B cell (primary cell): ENCODE measurements around the gene ABCA1. TPM values are rescaled to one million over a fixed set of nuclear protein-coding genes. Genes with fewer than 3 reads are reported as not detected.
"Not testable (repeated sequence)": the region's sequence is repeated elsewhere in the genome, so short reads cannot be mapped to it uniquely, and the experiment has no call there.

Experiments used
- ATAC-seq: fragments of 200-7000 bp; cut with Tn5 transposase; one replicate; pipeline ENCODE4 v1.10.0; 2021; ENCODE audit warnings: low read depth, mild to moderate bottlenecking, moderate number of reproducible peaks, moderate library complexity
- CTCF ChIA-PET: fragments of 350-600 bp; sonication (Branson Sonifier 250); formaldehyde crosslinking; loops from one replicate; lab custom pipeline; 2021; ENCODE audit warnings: antibody characterized with exemption, inconsistent platforms; lab: Charles Lee
- POLR2A ChIA-PET: fragments of 350-600 bp; sonication (Branson Sonifier 250); formaldehyde crosslinking; loops from one replicate; lab custom pipeline; 2021; ENCODE audit warnings: antibody characterized with exemption; lab: Charles Lee
- DNase-seq: peaks from one replicate; pipeline ENCODE4 v3.0.0; 2013
- H2AFZ ChIP-seq: 2 replicates; pipeline ENCODE4 v1.6.1; 2012; ENCODE audit warnings: mild to moderate bottlenecking, low read depth, low read length; ENCODE audit not compliant: insufficient read depth, poor library complexity, severe bottlenecking
- H3K27ac ChIP-seq, 2 donors: 1 replicate in 1 of 2; 2 replicates in 1 of 2; pipeline ENCODE4 v1.5.1; 2012 to 2013; ENCODE audit warnings: low read length in 2 of 2, mild to moderate bottlenecking in 2 of 2, moderate library complexity in 1 of 2
- H3K27me3 ChIP-seq, 4 experiments: fragments of 200-600 bp in 1 of 4; sonication (generic) in 1 of 4; replicated peaks in 1 of 4; 1 replicate in 2 of 4; 2 replicates in 2 of 4; pipeline versions ENCODE4 v1.6.1 to v1.7.0; 2013 to 2016; ENCODE audit warnings: low read length in 3 of 4, mild to moderate bottlenecking in 2 of 4, mixed read lengths in 1 of 4, moderate library complexity in 1 of 4; ENCODE audit not compliant: insufficient read depth in 4 of 4, control insufficient read depth in 3 of 4; ENCODE audit errors: control extremely low read depth in 1 of 4
- H3K36me3 ChIP-seq, 2 experiments: replicated peaks in 1 of 2; 1 replicate in 1 of 2; 2 replicates in 1 of 2; pipeline versions ENCODE4 v1.6.1 to v1.7.1; 2013; ENCODE audit warnings: low read length in 1 of 2; ENCODE audit not compliant: insufficient read depth in 2 of 2, control insufficient read depth in 1 of 2; ENCODE audit errors: control extremely low read depth in 1 of 2, extremely low read depth in 1 of 2
- H3K4me1 ChIP-seq, 2 donors: fragments of 200-600 bp in 1 of 2; sonication (generic) in 1 of 2; 1 replicate in 1 of 2; 2 replicates in 1 of 2; pipeline versions ENCODE4 v1.5.1 to v1.6.1; 2013 to 2017; ENCODE audit warnings: low read length in 2 of 2; ENCODE audit not compliant: control insufficient read depth in 2 of 2, insufficient read depth in 2 of 2
- H3K4me2 ChIP-seq: replicated peaks from 2 replicates; pipeline ENCODE3; 2012; ENCODE audit warnings: mild to moderate bottlenecking, low read depth, low read length; ENCODE audit not compliant: poor library complexity, severe bottlenecking
- H3K4me3 ChIP-seq, 5 experiments: fragments of 200-600 bp in 1 of 5; sonication (generic) in 1 of 5; 1 replicate in 3 of 5; 2 replicates in 2 of 5; pipeline versions ENCODE4 v1.5.1 to v1.7.0; 2011 to 2016; ENCODE audit warnings: low read length in 4 of 5, mild to moderate bottlenecking in 4 of 5, low read depth in 2 of 5, control low read depth in 1 of 5, moderate library complexity in 1 of 5; ENCODE audit not compliant: insufficient read depth in 1 of 5; ENCODE audit errors: control extremely low read depth in 1 of 5, extremely low read depth in 1 of 5
- H3K79me2 ChIP-seq: fragments of 200-600 bp; sonication (generic); one replicate; pipeline ENCODE4 v1.6.0; 2016; ENCODE audit warnings: low read length; ENCODE audit not compliant: control insufficient read depth, insufficient read depth
- H3K9ac ChIP-seq: fragments of 200-600 bp; sonication (generic); 2 replicates; pipeline ENCODE4 v1.6.1; 2017; ENCODE audit warnings: mild to moderate bottlenecking, low read length, moderate library complexity
- H3K9me3 ChIP-seq, 3 donors: one replicate each; pipeline versions ENCODE4 v1.6.1 to v1.7.1; 2013; ENCODE audit warnings: low read length in 2 of 3; ENCODE audit not compliant: control insufficient read depth in 2 of 3, insufficient read depth in 1 of 3; ENCODE audit errors: control extremely low read depth in 1 of 3
- H4K20me1 ChIP-seq: 2 replicates; pipeline ENCODE4 v1.6.0; 2012; ENCODE audit warnings: mild to moderate bottlenecking, low read length; ENCODE audit not compliant: insufficient read depth, control insufficient read depth, poor library complexity, severe bottlenecking
- H3K27ac Mint-ChIP-seq: one replicate; pipeline ENCODE4 v1.8.0; 2021; ENCODE audit warnings: mixed read lengths
- H3K27me3 Mint-ChIP-seq: one replicate; pipeline ENCODE4 v1.8.0; 2021; ENCODE audit warnings: mixed read lengths
- H3K4me1 Mint-ChIP-seq: one replicate; pipeline ENCODE4 v1.8.0; 2021; ENCODE audit warnings: mixed read lengths
- H3K4me3 Mint-ChIP-seq: one replicate; pipeline ENCODE4 v1.8.0; 2021; ENCODE audit warnings: mixed read lengths
- H3K9me3 Mint-ChIP-seq: one replicate; pipeline ENCODE4 v1.8.0; 2022; ENCODE audit warnings: mixed read lengths; ENCODE audit not compliant: insufficient read depth
- EZH2 ChIP-seq: IDR thresholded peaks from 2 replicates; pipeline ENCODE4 v1.6.1; 2012; ENCODE audit warnings: borderline replicate concordance, low read depth, mild to moderate bottlenecking, moderate library complexity, low read length; ENCODE audit not compliant: insufficient read depth, poor library complexity, severe bottlenecking
- WGBS: methylation state at CpG from one replicate; pipeline ENCODE4 v1.1.5; 2013; ENCODE audit warnings: missing lambda C conversion rate; ENCODE audit not compliant: insufficient coverage; 5-methylcytosine and 5-hydroxymethylcytosine counted together
- intact Hi-C: fragments of 100-400 bp; cut with micrococcal nuclease; formaldehyde crosslinking; loops from one replicate; pipeline ENCODE4 v1.10.0; 2022
- polyA plus RNA-seq: library from polyadenylated mRNA; depleted of rRNA; stranded (reverse); fragments of >200 nt; gene quantifications from 2 replicates; pipeline ENCODE4 v1.2.3, GENCODE V29; 2012
- total RNA-seq, 2 donors: library from RNA; stranded (reverse); fragments of 120-200 nt in 1 of 2; gene quantifications; 1 replicate in 1 of 2; 2 replicates in 1 of 2; pipeline versions ENCODE4 v1.2.3 to v1.2.4, GENCODE V29; 2013 to 2022
- TF ChIP-seq, protein P1 (sequence below): fragments of 200-600 bp; IDR thresholded peaks from one replicate; pipeline ENCODE4 v1.8.0; 2022; ENCODE audit warnings: antibody characterized with exemption, mild to moderate bottlenecking

Gene ABCA1
- total and polyA plus RNA-seq, 2 donors (not counting 1 experiment from before 2014, with no cell fraction given) = 5.2 to 24.0 TPM

GRCh38 chr9:104923740-104924139 is 4.2 kb downstream of the ABCA1 start:
- peak overlapping the region; percentile 24 for H3K9ac ChIP-seq
- H3K36me3 ChIP-seq = no peaks in the 10 kb centered on the region
- Mint-ChIP-seq H3K27ac (peak overlapping the region; percentile 94), H3K9me3 (no peaks in the 10 kb centered on the region), H3K4me3 (peak overlapping the region; percentile 81), H3K27me3 (no peaks in the 10 kb centered on the region), H3K4me1 (peaks cover 80% of the 10 kb centered on the region)
- intact Hi-C loops = loop anchor here (2.0 to 10.0 kb wide), 2 partner anchors 149 to 771 kb away; partner anchors contain the start of gene TMEM38B
- DNase-seq = peak; percentile 82
- no peak overlapping the region for H2AFZ ChIP-seq
- peaks cover 70 to 78% of the 10 kb centered on the region in 2 donors for H3K4me1 ChIP-seq
- H3K79me2 ChIP-seq = peaks cover 77% of the 10 kb centered on the region
- ATAC-seq = peak; percentile 67
- CTCF ChIA-PET = interaction anchor here (0.7 to 2.7 kb wide), 8 partner anchors 55 to 492 kb away, joined by 3 to 22 read pairs (median 5); no protein-coding TSS in a partner anchor
- no peaks in the 10 kb centered on the region for H3K27me3 ChIP-seq
- TF ChIP-seq EZH2 = no peak
- TF ChIP-seq, protein P1, sequence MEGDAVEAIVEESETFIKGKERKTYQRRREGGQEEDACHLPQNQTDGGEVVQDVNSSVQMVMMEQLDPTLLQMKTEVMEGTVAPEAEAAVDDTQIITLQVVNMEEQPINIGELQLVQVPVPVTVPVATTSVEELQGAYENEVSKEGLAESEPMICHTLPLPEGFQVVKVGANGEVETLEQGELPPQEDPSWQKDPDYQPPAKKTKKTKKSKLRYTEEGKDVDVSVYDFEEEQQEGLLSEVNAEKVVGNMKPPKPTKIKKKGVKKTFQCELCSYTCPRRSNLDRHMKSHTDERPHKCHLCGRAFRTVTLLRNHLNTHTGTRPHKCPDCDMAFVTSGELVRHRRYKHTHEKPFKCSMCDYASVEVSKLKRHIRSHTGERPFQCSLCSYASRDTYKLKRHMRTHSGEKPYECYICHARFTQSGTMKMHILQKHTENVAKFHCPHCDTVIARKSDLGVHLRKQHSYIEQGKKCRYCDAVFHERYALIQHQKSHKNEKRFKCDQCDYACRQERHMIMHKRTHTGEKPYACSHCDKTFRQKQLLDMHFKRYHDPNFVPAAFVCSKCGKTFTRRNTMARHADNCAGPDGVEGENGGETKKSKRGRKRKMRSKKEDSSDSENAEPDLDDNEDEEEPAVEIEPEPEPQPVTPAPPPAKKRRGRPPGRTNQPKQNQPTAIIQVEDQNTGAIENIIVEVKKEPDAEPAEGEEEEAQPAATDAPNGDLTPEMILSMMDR = no peak
- POLR2A ChIA-PET = interaction anchor here (0.6 to 2.5 kb wide), 8 partner anchors 11 to 321 kb away, joined by 3 to 10 read pairs (median 3); partner anchors contain the start of gene SLC44A1
- peak overlapping the region; percentile 3 to 40 for H3K27ac ChIP-seq
- peak overlapping the region in 1 of 5 experiments; percentile 50 for H3K4me3 ChIP-seq
- no peaks in the 10 kb centered on the region for H3K9me3 ChIP-seq
- 0% methylated on average over 1 of the region's 4 CpGs for WGBS
- peak overlapping the region; percentile 72 for H3K4me2 ChIP-seq
- H4K20me1 ChIP-seq = peaks cover 19% of the 10 kb centered on the region

GRCh38 chr9:104923289-104923688 is 4.7 kb downstream of the ABCA1 start:
- Histone ChIP-seq H3K9me3 (no peaks in the 10 kb centered on the region), H3K36me3 (no peaks in the 10 kb centered on the region), H3K4me3 (peak overlapping the region in 1 of 5 experiments; percentile 50), H4K20me1 (peaks cover 22% of the 10 kb centered on the region), H3K27me3 (no peaks in the 10 kb centered on the region), H3K4me1 (peaks cover 72 to 77% of the 10 kb centered on the region in 2 donors), H3K9ac (peak overlapping the region; percentile 24), H3K79me2 (peaks cover 81% of the 10 kb centered on the region), H3K27ac (peak overlapping the region; percentile 3 to 40), H2AFZ (no peak overlapping the region), H3K4me2 (peak overlapping the region; percentile 72)
- DNase-seq = no peak
- no peak for TF ChIP-seq EZH2
- TF ChIP-seq, protein P1 = no peak
- peaks cover 79% of the 10 kb centered on the region for H3K4me1 Mint-ChIP-seq
- no peaks in the 10 kb centered on the region for H3K9me3 Mint-ChIP-seq
- WGBS = no CpG with 5 or more reads among the region's 2 CpGs
- peak overlapping the region; percentile 81 for H3K4me3 Mint-ChIP-seq
- no peak for ATAC-seq
- peak overlapping the region; percentile 94 for H3K27ac Mint-ChIP-seq
- CTCF ChIA-PET = interaction anchor here (0.7 to 2.7 kb wide), 8 partner anchors 54 to 492 kb away, joined by 3 to 22 read pairs (median 5); no protein-coding TSS in a partner anchor
- H3K27me3 Mint-ChIP-seq = no peaks in the 10 kb centered on the region
- POLR2A ChIA-PET = interaction anchor here (0.6 to 2.5 kb wide), 6 partner anchors 10 to 321 kb away, joined by 3 to 10 read pairs (median 3); partner anchors contain the start of gene SLC44A1
- intact Hi-C loops = loop anchor here (2.0 to 10.0 kb wide), 2 partner anchors 148 to 772 kb away; partner anchors contain the start of gene TMEM38B

GRCh38 chr9:104922748-104923147 is 5.2 kb downstream of the ABCA1 start:
- not testable (repeated sequence) for DNase-seq, H3K27ac ChIP-seq, H3K27me3 ChIP-seq, H3K9ac ChIP-seq, ATAC-seq, H3K27me3 Mint-ChIP-seq, H2AFZ ChIP-seq, H3K9me3 Mint-ChIP-seq, H3K4me3 ChIP-seq, H3K9me3 ChIP-seq, H3K36me3 ChIP-seq
- 100% methylated on average over 6 of the region's 7 CpGs for WGBS
- Histone ChIP-seq H3K4me2 (peak overlapping the region; percentile 72), H3K79me2 (peaks cover 87% of the 10 kb centered on the region), H3K4me1 (peaks cover 72 to 75% of the 10 kb centered on the region in 2 donors), H4K20me1 (peaks cover 19% of the 10 kb centered on the region)
- H3K27ac Mint-ChIP-seq = peak overlapping the region; percentile 81
- peak overlapping the region; percentile 56 for H3K4me3 Mint-ChIP-seq
- POLR2A ChIA-PET = interaction anchor here (2.5 kb wide), 1 partner anchor 54 kb away, joined by 10 read pairs; no protein-coding TSS in a partner anchor
- CTCF ChIA-PET = interaction anchor here (0.8 to 2.7 kb wide), 7 partner anchors 28 to 235 kb away, joined by 3 to 22 read pairs (median 5); no protein-coding TSS in a partner anchor
- peaks cover 80% of the 10 kb centered on the region for H3K4me1 Mint-ChIP-seq
- intact Hi-C loops = loop anchor here (2.0 to 10.0 kb wide), 2 partner anchors 148 to 772 kb away; partner anchors contain the start of gene TMEM38B
